Stomach (tissue), 4 donors: Measurements from ENCODE around the gene RWDD4.

Experiments
- CTCF ChIP-seq, 7 experiments: fragments of 450-650 bp in 4 of 7; fragments of 200-600 bp in 3 of 7; sonication (generic) in 3 of 7; IDR thresholded peaks; one replicate each; pipeline ENCODE4 v1.5.1; 2016 to 2019; ENCODE audit warnings: antibody characterized with exemption in 7 of 7, control low read depth in 2 of 7, mild to moderate bottlenecking in 1 of 7
- EP300 ChIP-seq: sonication (generic); formaldehyde crosslinking; IDR thresholded peaks from one replicate; pipeline ENCODE4 v1.6.1; 2017; ENCODE audit warnings: antibody characterized with exemption
- POLR2A ChIP-seq, 4 donors: fragments of 450-650 bp; IDR thresholded peaks; one replicate each; pipeline ENCODE4 v1.6.1; 2016; ENCODE audit warnings: antibody characterized with exemption in 4 of 4, control low read depth in 2 of 4, mild to moderate bottlenecking in 1 of 4, moderate library complexity in 1 of 4
- POLR2AphosphoS5 ChIP-seq, 3 donors: sonication (generic); formaldehyde crosslinking; IDR thresholded peaks; one replicate each; pipeline ENCODE4 v1.6.1; 2016; ENCODE audit warnings: antibody characterized with exemption in 3 of 3

GRCh38 chr4:183596067-183596757, 62.8 kb downstream of the RWDD4 start:
- TF ChIP-seq CTCF (IDR thresholded peaks at IDR 0.05) (no peak), POLR2A (IDR thresholded peaks at IDR 0.05) (no peak), EP300 (no peak), POLR2AphosphoS5 (IDR thresholded peaks at IDR 0.05) (no peak)
